Panc1 (cell line): ENCODE results near the gene NHSL1. TPM values are rescaled to one million over a fixed set of nuclear protein-coding genes. Genes with fewer than 3 reads are reported as not detected.

ENCODE experiments used
- ATAC-seq: fragments of 200-7000 bp; cut with Tn5 transposase; 2 replicates; pipeline ENCODE4 v1.9.1; 2020; ENCODE audit warnings: mild to moderate bottlenecking, moderate library complexity
- BruUV-seq: library from RNA; stranded (reverse); fragments of 400-500 nt; replicated peaks from 2 replicates; lab custom pipeline; 2021; lab: Mats Ljungman, UMichigan
- CTCF ChIA-PET: fragments of 300-600 bp; sonication (Branson Sonifier 250); formaldehyde crosslinking; loops from one replicate; lab custom pipeline; 2022; ENCODE audit warnings: antibody characterized with exemption; lab: Charles Lee
- POLR2A ChIA-PET: fragments of 300-600 bp; sonication (Branson Sonifier 250); formaldehyde crosslinking; loops from one replicate; lab custom pipeline; 2022; ENCODE audit warnings: antibody characterized with exemption; lab: Charles Lee
- DNase-seq: peaks from one replicate; pipeline ENCODE4 v3.0.0-alpha.2; 2010; ENCODE audit warnings: low read depth, low spot score
- H3K27ac ChIP-seq: 2 replicates; pipeline ENCODE4 v1.5.1; 2011; ENCODE audit warnings: mild to moderate bottlenecking, low read length, inconsistent platforms
- H3K27me3 ChIP-seq: fragments of 200-500 bp; sonication (Bioruptor generic); 2 replicates; pipeline ENCODE4 v1.6.0; 2014; ENCODE audit warnings: low read length, inconsistent platforms; ENCODE audit not compliant: control insufficient read depth, insufficient read depth
- H3K36me3 ChIP-seq: fragments of 200-500 bp; sonication (Bioruptor generic); 2 replicates; pipeline ENCODE4 v1.5.1; 2014; ENCODE audit warnings: inconsistent platforms, mild to moderate bottlenecking, low read length, moderate library complexity; ENCODE audit not compliant: control insufficient read depth, insufficient read depth
- H3K4me1 ChIP-seq: 2 replicates; pipeline ENCODE4 v1.5.1; 2011; ENCODE audit warnings: inconsistent platforms, mild to moderate bottlenecking, low read length, moderate library complexity; ENCODE audit not compliant: control insufficient read depth, insufficient read depth
- H3K4me3 ChIP-seq, 2 experiments: 2 replicates each; pipeline ENCODE4 v1.5.1; 2011 to 2012; ENCODE audit warnings: low read depth in 2 of 2, low read length in 2 of 2, mild to moderate bottlenecking in 2 of 2, inconsistent platforms in 1 of 2, moderate library complexity in 1 of 2
- H3K9me3 ChIP-seq: fragments of 200-500 bp; sonication (Bioruptor generic); 2 replicates; pipeline ENCODE4 v1.5.1; 2014; ENCODE audit warnings: low read depth, mild to moderate bottlenecking, inconsistent platforms, low read length, moderate library complexity; ENCODE audit not compliant: control insufficient read depth, insufficient read depth
- CTCF ChIP-seq: fragments of 450-650 bp; IDR thresholded peaks from 2 replicates; pipeline ENCODE4 v1.5.1; 2017; ENCODE audit warnings: mild to moderate bottlenecking
- POLR2AphosphoS5 ChIP-seq: IDR thresholded peaks from 2 replicates; pipeline ENCODE4 v1.6.1; 2012; ENCODE audit warnings: mild to moderate bottlenecking, low read depth, low read length, moderate library complexity
- SIN3A ChIP-seq: IDR thresholded peaks from 2 replicates; pipeline ENCODE4 v1.6.1; 2012; ENCODE audit warnings: low read depth, mild to moderate bottlenecking, low read length, moderate library complexity, borderline replicate concordance; ENCODE audit not compliant: insufficient read depth
- TCF7L2 ChIP-seq: IDR thresholded peaks from 2 replicates; pipeline ENCODE4 v1.6.1; 2011; ENCODE audit warnings: mild to moderate bottlenecking, low read depth, low read length, inconsistent platforms
- in situ Hi-C: cut with HindIII; loops from 2 replicates; pipeline ENCODE4 v1.10.0; 2016; ENCODE audit warnings: low sequenced_read_pairs, low pct_unique_long_range_greater_than_20kb
- intact Hi-C: fragments of 100-400 bp; cut with micrococcal nuclease; formaldehyde crosslinking; loops from one replicate; pipeline ENCODE4 v1.10.0; 2022; ENCODE audit not compliant: unreplicated experiment
- total RNA-seq: library from RNA; stranded (reverse); gene quantifications from one replicate; pipeline ENCODE4 v1.2.1, GENCODE V29; 2021; ENCODE audit not compliant: unreplicated experiment
- TF ChIP-seq, protein P1 (sequence below), 2 experiments: IDR thresholded peaks; 2 replicates each; pipeline ENCODE4 v1.6.1; 2011 to 2012; ENCODE audit warnings: low read depth in 2 of 2, control low read depth in 1 of 2, low read length in 1 of 2, mild to moderate bottlenecking in 1 of 2, moderate library complexity in 1 of 2; ENCODE audit not compliant: insufficient read depth in 1 of 2

Gene NHSL1
- total RNA-seq, 1 experiment from 2014 or later: 20.6 TPM

DNA sequence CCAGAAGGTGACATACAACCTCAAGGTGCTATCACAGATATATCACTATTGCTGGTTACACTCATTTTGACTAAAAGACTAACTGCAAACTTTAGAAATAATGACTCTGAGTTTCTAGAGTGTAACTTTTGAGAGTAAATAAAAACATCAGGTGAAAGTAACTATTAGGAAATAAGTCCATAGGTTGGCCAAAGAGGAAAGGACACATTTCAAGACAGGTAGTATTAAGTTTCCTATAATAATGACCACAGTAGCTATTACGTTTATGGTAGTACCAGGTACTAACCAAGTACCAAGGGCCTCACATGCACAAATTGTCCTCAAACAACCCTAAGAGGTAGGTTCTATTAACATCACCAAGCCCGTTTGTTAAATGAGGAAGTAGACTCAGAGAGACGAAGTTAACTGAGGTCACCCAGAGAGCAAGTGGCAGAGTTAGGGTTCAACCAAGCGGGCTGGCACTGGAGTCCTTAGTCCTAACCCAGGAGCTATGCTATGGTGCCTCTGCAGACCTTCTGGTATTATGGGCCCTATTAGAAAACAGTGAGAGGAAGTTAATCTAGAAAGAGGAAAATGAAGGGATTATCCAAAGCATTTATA is 58.4 kb downstream of the NHSL1 start:
- H3K27me3 ChIP-seq: no peaks in the 10 kb centered on the region
- CTCF ChIA-PET: no interaction called here
- no peaks in the 10 kb centered on the region for H3K4me1 ChIP-seq
- in situ Hi-C loops (no loop called here), intact Hi-C loops (no loop called here)
- no peaks in the 10 kb centered on the region for H3K9me3 ChIP-seq
- DNase-seq: no peak
- TF ChIP-seq, protein P1, sequence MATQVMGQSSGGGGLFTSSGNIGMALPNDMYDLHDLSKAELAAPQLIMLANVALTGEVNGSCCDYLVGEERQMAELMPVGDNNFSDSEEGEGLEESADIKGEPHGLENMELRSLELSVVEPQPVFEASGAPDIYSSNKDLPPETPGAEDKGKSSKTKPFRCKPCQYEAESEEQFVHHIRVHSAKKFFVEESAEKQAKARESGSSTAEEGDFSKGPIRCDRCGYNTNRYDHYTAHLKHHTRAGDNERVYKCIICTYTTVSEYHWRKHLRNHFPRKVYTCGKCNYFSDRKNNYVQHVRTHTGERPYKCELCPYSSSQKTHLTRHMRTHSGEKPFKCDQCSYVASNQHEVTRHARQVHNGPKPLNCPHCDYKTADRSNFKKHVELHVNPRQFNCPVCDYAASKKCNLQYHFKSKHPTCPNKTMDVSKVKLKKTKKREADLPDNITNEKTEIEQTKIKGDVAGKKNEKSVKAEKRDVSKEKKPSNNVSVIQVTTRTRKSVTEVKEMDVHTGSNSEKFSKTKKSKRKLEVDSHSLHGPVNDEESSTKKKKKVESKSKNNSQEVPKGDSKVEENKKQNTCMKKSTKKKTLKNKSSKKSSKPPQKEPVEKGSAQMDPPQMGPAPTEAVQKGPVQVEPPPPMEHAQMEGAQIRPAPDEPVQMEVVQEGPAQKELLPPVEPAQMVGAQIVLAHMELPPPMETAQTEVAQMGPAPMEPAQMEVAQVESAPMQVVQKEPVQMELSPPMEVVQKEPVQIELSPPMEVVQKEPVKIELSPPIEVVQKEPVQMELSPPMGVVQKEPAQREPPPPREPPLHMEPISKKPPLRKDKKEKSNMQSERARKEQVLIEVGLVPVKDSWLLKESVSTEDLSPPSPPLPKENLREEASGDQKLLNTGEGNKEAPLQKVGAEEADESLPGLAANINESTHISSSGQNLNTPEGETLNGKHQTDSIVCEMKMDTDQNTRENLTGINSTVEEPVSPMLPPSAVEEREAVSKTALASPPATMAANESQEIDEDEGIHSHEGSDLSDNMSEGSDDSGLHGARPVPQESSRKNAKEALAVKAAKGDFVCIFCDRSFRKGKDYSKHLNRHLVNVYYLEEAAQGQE (IDR thresholded peaks at IDR 0.05; ENCODE audit: insufficient read depth in 1 of 2, low read depth in 2 of 2, low read length in 1 of 2): no peak
- TF ChIP-seq SIN3A: no peak
- TF ChIP-seq TCF7L2: no peak
- TF ChIP-seq POLR2AphosphoS5: no peak
- TF ChIP-seq CTCF: no peak
- H3K36me3 ChIP-seq: no peaks in the 10 kb centered on the region; the same call in 1 of the 2 replicates
- no peak overlapping the region for H3K4me3 ChIP-seq
- no peak for ATAC-seq
- H3K27ac ChIP-seq: no peak overlapping the region
- no TSS peak for BruUV-seq
- POLR2A ChIA-PET: no interaction called here

- in situ Hi-C loops: no loop called here
- POLR2A ChIA-PET: no interaction called here
These were observed 59.0 kb downstream of the NHSL1 start for GRCh38 chr6:138440296-138440695.

More at GRCh38 chr6:138440296-138440695, 59.0 kb downstream of the NHSL1 start:
- TF ChIP-seq POLR2AphosphoS5 (no peak), CTCF (no peak), TCF7L2 (no peak), SIN3A (no peak)
- TF ChIP-seq, protein P1 (IDR thresholded peaks at IDR 0.05; ENCODE audit: insufficient read depth in 1 of 2, low read depth in 2 of 2, low read length in 1 of 2): no peak
- Histone ChIP-seq H3K27ac (no peak overlapping the region), H3K36me3 (no peaks in the 10 kb centered on the region; the same call in 1 of the 2 replicates), H3K4me3 (no peak overlapping the region), H3K4me1 (no peaks in the 10 kb centered on the region), H3K27me3 (no peaks in the 10 kb centered on the region), H3K9me3 (no peaks in the 10 kb centered on the region)
- no peak for DNase-seq
- no TSS peak for BruUV-seq
- ATAC-seq: no peak
- CTCF ChIA-PET: no interaction called here
- intact Hi-C loops: no loop called here
